IPS-15b (cell line): ENCODE data around the gene LRRC52.
"Not testable (repeated sequence)": the region's sequence is repeated elsewhere in the genome, so short reads cannot be mapped to it uniquely, and the experiment has no call there.

ENCODE experiments used
- H3K27me3 ChIP-seq: one replicate; pipeline ENCODE4 v1.6.1; 2013; ENCODE audit warnings: low read length; ENCODE audit not compliant: control insufficient read depth, insufficient read depth
- H3K36me3 ChIP-seq: one replicate; pipeline ENCODE4 v1.6.1; 2013; ENCODE audit warnings: low read length; ENCODE audit not compliant: control insufficient read depth, insufficient read depth
- H3K4me1 ChIP-seq: one replicate; pipeline ENCODE4 v1.6.1; 2013; ENCODE audit warnings: mild to moderate bottlenecking, low read length; ENCODE audit not compliant: control insufficient read depth, insufficient read depth
- H3K4me3 ChIP-seq: one replicate; pipeline ENCODE4 v1.5.1; 2013; ENCODE audit warnings: low read depth, low read length
- H3K9ac ChIP-seq: one replicate; pipeline ENCODE4 v1.6.1; 2013; ENCODE audit warnings: low read depth, mild to moderate bottlenecking, low read length
- H3K9me3 ChIP-seq: one replicate; pipeline ENCODE4 v1.6.1; 2013; ENCODE audit warnings: mild to moderate bottlenecking, low read length; ENCODE audit not compliant: control insufficient read depth, insufficient read depth

The LRRC52 gene

DNA sequence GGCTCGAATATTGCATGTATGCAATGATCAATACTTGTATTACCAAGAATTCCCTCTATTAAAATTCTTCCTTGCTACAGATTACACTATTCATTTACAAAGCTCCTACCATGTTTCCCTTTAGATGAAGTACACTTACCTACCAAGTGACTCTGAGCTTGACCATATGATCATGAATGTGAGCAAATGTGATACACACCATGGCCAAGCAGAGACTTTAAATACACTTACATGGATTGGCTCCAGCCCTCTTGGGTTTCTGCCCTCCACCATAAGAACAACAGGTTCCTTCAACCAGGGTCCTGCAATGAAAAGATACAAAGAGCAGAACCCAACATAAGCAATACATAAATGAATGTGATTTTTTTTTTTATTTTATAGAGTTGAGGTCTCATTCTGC, 30.0 kb downstream of the LRRC52 start:
- Histone ChIP-seq H3K4me3 (no peak overlapping the region), H3K4me1 (no peaks in the 10 kb centered on the region), H3K9ac (no peak overlapping the region), H3K36me3 (no peaks in the 10 kb centered on the region), H3K9me3 (no peaks in the 10 kb centered on the region), H3K27me3 (no peaks in the 10 kb centered on the region)

DNA sequence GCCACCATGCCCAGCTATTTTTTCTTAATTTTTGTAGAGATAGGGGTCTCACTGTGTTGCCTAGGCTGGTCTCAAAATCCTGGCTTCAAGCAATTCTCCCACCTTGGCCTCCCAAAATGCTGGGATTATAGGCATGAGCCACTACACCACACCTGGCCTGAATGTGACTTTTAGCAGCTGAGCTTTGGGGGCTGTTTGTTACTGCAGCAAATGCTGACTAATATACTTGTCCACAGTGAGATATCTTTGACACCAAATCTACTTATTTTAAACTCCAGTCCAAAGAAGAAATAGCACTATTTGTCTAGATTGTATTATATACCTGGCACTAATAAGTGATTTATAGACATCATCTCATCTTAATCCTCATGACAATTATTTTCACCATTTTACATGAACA, 30.5 kb downstream of the LRRC52 start:
- no peaks in the 10 kb centered on the region for H3K27me3 ChIP-seq

GRCh38 chr1:165575468-165576099, 31.8 kb downstream of the LRRC52 start:
- no peaks in the 10 kb centered on the region for H3K36me3 ChIP-seq
- H3K27me3 ChIP-seq = no peaks in the 10 kb centered on the region

More for the DNA sequence above, 30.5 kb downstream of the LRRC52 start:
- Histone ChIP-seq H3K9ac (no peak overlapping the region), H3K4me3 (no peak overlapping the region), H3K4me1 (no peaks in the 10 kb centered on the region), H3K9me3 (no peaks in the 10 kb centered on the region), H3K36me3 (no peaks in the 10 kb centered on the region)

GRCh38 chr1:165576536-165576935, 32.7 kb downstream of the LRRC52 start:
- H3K9me3 ChIP-seq = no peaks in the 10 kb centered on the region
- H3K36me3 ChIP-seq = no peaks in the 10 kb centered on the region
- no peaks in the 10 kb centered on the region for H3K4me1 ChIP-seq
- no peak overlapping the region for H3K9ac ChIP-seq
- no peaks in the 10 kb centered on the region for H3K27me3 ChIP-seq
- no peak overlapping the region for H3K4me3 ChIP-seq

More at GRCh38 chr1:165575468-165576099, 31.8 kb downstream of the LRRC52 start:
- Histone ChIP-seq H3K4me1 (no peaks in the 10 kb centered on the region), H3K4me3 (no peak overlapping the region), H3K9ac (no peak overlapping the region), H3K9me3 (no peaks in the 10 kb centered on the region)

GRCh38 chr1:165577707-165578106, 33.9 kb downstream of the LRRC52 start:
- Histone ChIP-seq H3K4me1 (no peaks in the 10 kb centered on the region), H3K9ac (no peak overlapping the region), H3K36me3 (no peaks in the 10 kb centered on the region), H3K27me3 (no peaks in the 10 kb centered on the region), H3K9me3 (no peaks in the 10 kb centered on the region), H3K4me3 (no peak overlapping the region)

DNA sequence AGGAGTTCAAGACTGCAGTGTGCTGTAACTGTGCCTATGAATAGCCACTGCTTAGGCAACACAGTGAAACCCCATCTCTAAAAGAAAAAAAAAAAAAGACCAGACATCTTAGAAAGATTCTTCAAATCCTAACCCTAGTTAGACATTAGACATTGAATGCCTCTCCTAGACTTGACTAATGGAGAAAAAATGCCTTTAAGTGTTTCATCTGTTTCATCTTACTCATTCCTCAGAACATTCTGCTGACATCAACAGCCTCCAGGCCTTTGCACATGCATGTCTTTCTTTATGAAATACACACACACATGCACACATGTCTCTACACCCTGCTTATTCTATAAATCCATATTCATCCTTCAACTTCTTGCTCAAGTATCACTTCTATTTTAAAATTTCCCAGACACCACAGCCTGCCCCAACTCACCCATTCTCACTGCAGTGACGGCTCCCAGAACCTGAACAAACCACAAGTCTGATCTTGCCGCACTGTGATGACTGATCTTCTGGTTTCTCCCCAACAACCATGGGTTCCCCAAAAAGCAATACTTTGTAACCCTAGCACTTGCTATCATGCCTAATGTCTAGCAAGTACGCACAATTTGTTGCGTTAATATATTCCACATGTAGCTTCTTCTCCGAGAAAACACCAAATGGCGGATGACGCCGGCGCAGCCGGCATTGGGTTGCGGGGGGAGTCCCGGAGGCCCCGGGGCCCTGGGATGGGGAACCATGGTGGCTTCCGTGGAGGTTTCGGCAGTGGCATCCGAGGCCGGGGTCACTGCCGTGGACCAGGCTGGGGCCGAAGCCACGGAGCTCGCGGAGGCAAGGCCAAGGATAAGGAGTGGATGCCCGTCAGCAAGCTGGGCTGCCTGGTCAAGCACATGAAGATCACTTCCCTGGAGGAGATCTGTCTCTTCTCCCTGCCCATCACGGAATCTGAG, 37.4 kb downstream of the LRRC52 start:
- Histone ChIP-seq H3K36me3 (no peaks in the 10 kb centered on the region), H3K9me3 (no peaks in the 10 kb centered on the region)

GRCh38 chr1:165581926-165582325, 38.1 kb downstream of the LRRC52 start:
- H3K4me1 ChIP-seq = no peaks in the 10 kb centered on the region
- H3K9ac ChIP-seq = no peak overlapping the region
- no peaks in the 10 kb centered on the region for H3K36me3 ChIP-seq
- no peak overlapping the region for H3K4me3 ChIP-seq
- no peaks in the 10 kb centered on the region for H3K27me3 ChIP-seq
- no peaks in the 10 kb centered on the region for H3K9me3 ChIP-seq

More for the DNA sequence above, 37.4 kb downstream of the LRRC52 start:
- Histone ChIP-seq H3K4me1 (no peaks in the 10 kb centered on the region), H3K27me3 (no peaks in the 10 kb centered on the region), H3K4me3 (no peak overlapping the region), H3K9ac (no peak overlapping the region)

- H3K9ac ChIP-seq = no peak overlapping the region
- no peaks in the 10 kb centered on the region for H3K36me3 ChIP-seq
- H3K4me1 ChIP-seq = no peaks in the 10 kb centered on the region
- H3K9me3 ChIP-seq = no peaks in the 10 kb centered on the region
- no peak overlapping the region for H3K4me3 ChIP-seq
- H3K27me3 ChIP-seq = no peaks in the 10 kb centered on the region
These were observed 42.6 kb downstream of the LRRC52 start for GRCh38 chr1:165586398-165586797.

- not testable (repeated sequence) for H3K27me3 ChIP-seq, H3K9ac ChIP-seq, H3K9me3 ChIP-seq, H3K4me1 ChIP-seq, H3K36me3 ChIP-seq, H3K4me3 ChIP-seq
These were observed 47.6 kb downstream of the LRRC52 start for GRCh38 chr1:165591391-165591790.

- H3K36me3 ChIP-seq = no peaks in the 10 kb centered on the region
- H3K4me3 ChIP-seq = no peak overlapping the region
- no peaks in the 10 kb centered on the region for H3K9me3 ChIP-seq
- H3K4me1 ChIP-seq = no peaks in the 10 kb centered on the region
- peaks cover 8% of the 10 kb centered on the region for H3K27me3 ChIP-seq
- no peak overlapping the region for H3K9ac ChIP-seq
These were observed 49.4 kb downstream of the LRRC52 start for GRCh38 chr1:165592945-165593823.

- no peak overlapping the region for H3K4me3 ChIP-seq
- H3K9ac ChIP-seq = no peak overlapping the region
- H3K4me1 ChIP-seq = no peaks in the 10 kb centered on the region
- peaks cover 8% of the 10 kb centered on the region for H3K27me3 ChIP-seq
- H3K9me3 ChIP-seq = no peaks in the 10 kb centered on the region
- no peaks in the 10 kb centered on the region for H3K36me3 ChIP-seq
These were observed 51.6 kb downstream of the LRRC52 start for GRCh38 chr1:165595246-165595938.
